ENCODE measurements around the gene CLDN19. TPM values are rescaled to one million over a fixed set of nuclear protein-coding genes. Genes with fewer than 3 reads are reported as not detected.

CLDN19 gene
- total and polyA plus RNA-seq, 7 donors = 0.03 to 0.34 (median 0.14) TPM; not detected in 4

DNA sequence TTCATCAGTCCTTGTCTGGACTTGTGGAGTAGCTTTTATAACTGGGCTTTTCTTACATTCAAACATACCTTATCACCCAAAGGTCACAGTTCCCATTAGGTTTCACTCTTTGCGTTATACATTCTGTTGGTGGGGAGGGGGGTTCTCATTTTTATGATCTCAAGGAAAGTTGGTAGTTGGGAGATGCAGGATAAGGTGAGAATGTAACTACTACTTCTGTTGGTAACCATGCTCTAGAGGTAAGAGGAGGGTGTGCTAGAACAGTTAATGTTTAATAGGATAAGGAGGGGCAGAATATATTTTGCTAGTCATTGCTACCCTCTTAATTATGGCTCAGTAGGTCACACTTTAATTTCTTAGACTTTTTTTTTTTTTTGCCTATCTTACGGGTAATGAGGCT lies 47.1 kb downstream of the CLDN19 start:
- intact Hi-C loops (cut with DNase I) = no loop called here
- no peak overlapping the region for H3K27ac ChIP-seq
- H3K9me3 ChIP-seq = no peaks in the 10 kb centered on the region
- H3K4me1 ChIP-seq = peaks cover 59% of the 10 kb centered on the region
- no peak overlapping the region for H3K4me3 ChIP-seq
- whole genome bisulfite sequencing, 3 donors = 76 to 91% (median 81%) methylated on average over 2 of the region's 2 CpGs
- ATAC-seq (no peak), DNase-seq (no peak)
- H3K27me3 ChIP-seq (ENCODE audit: insufficient read depth in 3 of 3, low read length in 2 of 3) = no peaks in the 10 kb centered on the region
- TF ChIP-seq CTCF (IDR thresholded peaks at IDR 0.05) = no peak
- H3K36me3 ChIP-seq (ENCODE audit: insufficient read depth in 1 of 2, low read depth in 1 of 2) = peaks cover 10 to 41% of the 10 kb centered on the region in 2 donors

DNA sequence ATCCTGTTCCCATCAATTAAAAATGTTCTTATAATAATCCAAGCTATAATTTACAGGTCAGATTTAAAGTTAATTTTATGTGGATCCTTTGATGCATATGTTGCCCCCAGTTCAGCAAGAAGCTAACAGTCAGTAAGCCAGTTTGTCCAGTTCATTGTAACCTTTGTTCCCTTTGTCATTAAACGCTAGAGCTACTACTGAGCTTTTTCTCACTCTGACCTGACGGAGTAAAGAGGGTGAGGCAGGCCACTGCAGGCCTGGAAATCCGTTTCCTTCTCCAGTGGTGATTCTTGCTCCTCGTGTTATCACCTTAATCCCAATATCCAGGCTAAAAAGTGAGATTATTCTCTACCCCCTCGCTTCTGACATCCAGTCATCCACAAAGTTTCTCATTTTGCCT lies 47.6 kb downstream of the CLDN19 start:
- H3K36me3 ChIP-seq (ENCODE audit: insufficient read depth in 1 of 2, low read depth in 1 of 2) = peaks cover 10 to 37% of the 10 kb centered on the region in 2 donors
- TF ChIP-seq CTCF (IDR thresholded peaks at IDR 0.05) = no peak
- DNase-seq (no peak), ATAC-seq (no peak)
- 43 to 70% (median 66%) methylated on average over 5 of the region's 5 CpGs for whole genome bisulfite sequencing, 3 donors
- intact Hi-C loops (cut with DNase I) = no loop called here
- no peak overlapping the region for H3K27ac ChIP-seq
- peaks cover 64% of the 10 kb centered on the region for H3K4me1 ChIP-seq
- no peak overlapping the region for H3K4me3 ChIP-seq
- no peaks in the 10 kb centered on the region for H3K27me3 ChIP-seq (ENCODE audit: insufficient read depth in 3 of 3, low read length in 2 of 3)
- H3K9me3 ChIP-seq = no peaks in the 10 kb centered on the region

DNA sequence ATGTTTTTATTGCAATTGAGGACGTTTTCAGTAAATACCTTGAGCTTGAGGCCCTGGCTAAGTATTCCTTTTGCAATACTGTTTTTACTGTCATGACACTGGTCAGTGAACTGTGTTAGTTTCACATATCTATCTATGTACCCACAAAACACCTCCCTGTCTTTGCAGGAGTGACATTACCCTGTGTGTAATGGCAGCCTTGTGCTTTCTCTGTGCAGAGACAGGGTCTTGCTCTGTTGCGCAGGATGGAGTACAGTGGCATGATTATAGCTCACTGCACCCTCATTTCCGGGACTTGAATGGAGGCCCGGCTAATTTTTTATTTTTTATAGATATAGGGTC lies 48.9 kb downstream of the CLDN19 start:
- no peak for TF ChIP-seq CTCF (IDR thresholded peaks at IDR 0.05)
- Histone ChIP-seq H3K4me1 (peaks cover 77% of the 10 kb centered on the region), H3K9me3 (no peaks in the 10 kb centered on the region), H3K27ac (no peak overlapping the region), H3K4me3 (no peak overlapping the region), H3K27me3 (ENCODE audit: insufficient read depth in 3 of 3, low read length in 2 of 3) (no peaks in the 10 kb centered on the region), H3K36me3 (ENCODE audit: insufficient read depth in 1 of 2, low read depth in 1 of 2) (peaks cover 6 to 24% of the 10 kb centered on the region in 2 donors)
- 72 to 84% (median 78%) methylated on average over 4 of the region's 4 CpGs for WGBS, 3 donors
- DNase-seq (no peak), ATAC-seq (no peak)
- intact Hi-C loops (cut with DNase I) = no loop called here

DNA sequence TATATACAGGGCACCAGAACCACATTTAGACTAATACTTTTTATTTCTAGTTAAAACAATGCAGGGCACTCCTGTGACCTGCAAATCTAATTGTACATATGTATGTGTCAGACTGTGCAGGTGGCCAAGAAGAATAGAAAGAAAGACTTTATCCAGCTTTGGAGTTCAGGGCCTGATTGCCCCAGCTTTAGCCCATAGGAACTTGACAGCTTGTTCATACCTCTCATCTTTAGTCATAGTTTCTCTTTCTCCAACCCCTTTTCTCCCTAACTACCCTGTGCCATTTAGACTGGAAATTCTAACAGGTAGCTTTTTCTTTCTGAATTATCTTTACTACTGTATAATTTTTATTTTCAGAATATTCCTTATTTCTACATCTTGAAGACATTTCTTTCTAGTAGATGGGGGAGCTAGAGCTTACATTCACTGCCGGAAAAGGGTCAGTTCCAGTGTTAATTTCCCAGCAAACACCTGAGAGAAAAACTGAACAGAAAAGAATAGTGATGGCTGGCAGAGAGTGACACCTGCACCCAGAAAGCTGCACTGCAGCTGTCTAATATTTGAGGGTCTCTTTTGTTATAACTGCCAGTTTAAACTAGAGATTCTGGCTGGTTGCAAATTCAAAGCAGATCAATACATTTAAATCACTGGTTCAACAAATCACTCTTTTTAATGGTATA lies 49.4 kb downstream of the CLDN19 start:
- ATAC-seq (no peak), DNase-seq (no peak)
- H3K27me3 ChIP-seq (ENCODE audit: insufficient read depth in 3 of 3, low read length in 2 of 3) = no peaks in the 10 kb centered on the region
- H3K36me3 ChIP-seq (ENCODE audit: insufficient read depth in 1 of 2, low read depth in 1 of 2) = peaks cover 3 to 18% of the 10 kb centered on the region in 2 donors
- H3K4me3 ChIP-seq = no peak overlapping the region
- H3K27ac ChIP-seq = no peak overlapping the region
- no peaks in the 10 kb centered on the region for H3K9me3 ChIP-seq
- intact Hi-C loops (cut with DNase I) = no loop called here
- no peak for TF ChIP-seq CTCF (IDR thresholded peaks at IDR 0.05)
- WGBS, 3 donors = 78 to 92% (median 89%) methylated on average over 1 of the region's 1 CpG
- H3K4me1 ChIP-seq = peaks cover 82% of the 10 kb centered on the region

DNA sequence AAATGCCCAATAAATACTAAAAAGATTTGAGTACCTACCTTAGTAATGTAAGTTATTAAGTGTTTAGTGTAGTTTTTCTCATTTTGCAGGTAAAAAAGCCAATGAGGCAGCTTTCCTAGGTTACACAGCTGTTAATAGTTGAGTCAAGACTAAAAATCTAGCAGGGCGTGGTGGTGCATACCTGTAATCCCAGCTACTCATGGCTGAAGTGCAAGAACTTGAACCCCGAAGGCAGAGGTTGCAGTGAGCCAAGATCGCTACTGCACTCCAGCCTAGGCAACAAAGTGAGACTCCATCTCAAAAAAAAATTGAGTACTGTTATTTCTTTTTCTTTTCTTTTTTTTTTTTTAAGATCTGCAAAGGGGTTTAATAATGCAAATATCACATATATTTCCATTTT lies 50.1 kb downstream of the CLDN19 start:
- intact Hi-C loops (cut with DNase I) = no loop called here
- 52 to 85% (median 53%) methylated on average over 3 of the region's 3 CpGs for WGBS, 3 donors

More for the DNA sequence above, 50.1 kb downstream of the CLDN19 start:
- H3K4me3 ChIP-seq = no peak overlapping the region
- H3K9me3 ChIP-seq = no peaks in the 10 kb centered on the region
- ATAC-seq = no peak
- peaks cover 89% of the 10 kb centered on the region for H3K4me1 ChIP-seq
- no peak for DNase-seq
- peaks cover 2 to 11% of the 10 kb centered on the region in 2 donors for H3K36me3 ChIP-seq (ENCODE audit: insufficient read depth in 1 of 2, low read depth in 1 of 2)
- no peak overlapping the region for H3K27ac ChIP-seq
- H3K27me3 ChIP-seq (ENCODE audit: insufficient read depth in 3 of 3, low read length in 2 of 3) = no peaks in the 10 kb centered on the region
- TF ChIP-seq CTCF (IDR thresholded peaks at IDR 0.05) = no peak
